Endometrium (tissue), 2 donors: ENCODE data around the gene GJA1.

Source experiments
- FAIRE-seq: peaks from 2 replicates; lab custom pipeline; 2012; peaks lifted over from hg19 to GRCh38; lab: Jason Lieb, UNC
- donor health status: control.
- donor health status: control.

Gene GJA1

GRCh38 chr6:121491576-121491975 is 56.1 kb downstream of the GJA1 start:
- FAIRE-seq = no peak

DNA sequence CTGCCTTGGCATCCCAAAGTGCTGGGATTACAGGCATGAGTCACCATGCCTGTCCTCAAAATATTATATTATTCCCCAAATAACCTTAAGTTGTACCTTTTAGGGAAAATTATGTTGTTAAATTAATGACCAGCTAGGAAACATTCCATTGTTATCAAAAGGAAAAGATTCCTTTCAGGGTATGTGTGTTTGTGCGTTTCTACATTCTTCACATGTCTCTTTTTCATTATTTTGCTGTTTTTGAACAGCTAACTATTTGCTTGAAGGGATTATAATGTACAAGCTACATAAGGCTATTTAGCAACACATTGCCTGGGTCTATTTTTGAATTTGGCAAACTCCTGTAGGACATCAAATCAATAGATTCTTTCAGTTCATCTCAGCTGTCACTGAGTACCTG is 57.1 kb downstream of the GJA1 start:
- FAIRE-seq = no peak

DNA sequence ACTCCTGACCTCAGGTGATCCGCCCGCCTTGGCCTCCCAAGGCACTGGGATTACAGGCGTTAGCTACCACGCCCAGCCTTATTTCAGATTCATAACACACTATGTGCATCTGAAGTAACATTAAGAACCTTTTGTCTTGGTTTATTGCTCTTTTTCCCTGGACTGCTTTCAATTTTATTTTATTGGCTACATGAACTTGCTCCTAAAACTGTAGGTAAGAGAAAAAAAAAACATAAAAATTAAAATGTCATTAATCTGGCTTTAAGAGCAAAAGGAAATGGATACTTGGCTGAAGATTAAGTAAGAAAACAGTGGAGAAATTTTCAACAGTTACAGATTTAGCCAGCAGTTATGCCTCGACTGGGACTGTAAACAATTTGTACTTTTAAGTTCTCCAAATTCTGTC is 62.5 kb downstream of the GJA1 start:
- peak; percentile 98 for FAIRE-seq

GRCh38 chr6:121498481-121499276 is 63.2 kb downstream of the GJA1 start:
- peak; percentile 87 for FAIRE-seq
